HG03457 (cell line): ENCODE data around the gene PAM.
"Not testable (repeated sequence)": the region's sequence is repeated elsewhere in the genome, so short reads cannot be mapped to it uniquely, and the experiment has no call there.

Experiments used
- ATAC-seq: cut with Tn5 transposase; IDR thresholded peaks from one replicate; pipeline ENCODE4 v1.9.1; 2021; ENCODE audit warnings: moderate number of reproducible peaks; ENCODE audit not compliant: unreplicated experiment

PAM gene

DNA sequence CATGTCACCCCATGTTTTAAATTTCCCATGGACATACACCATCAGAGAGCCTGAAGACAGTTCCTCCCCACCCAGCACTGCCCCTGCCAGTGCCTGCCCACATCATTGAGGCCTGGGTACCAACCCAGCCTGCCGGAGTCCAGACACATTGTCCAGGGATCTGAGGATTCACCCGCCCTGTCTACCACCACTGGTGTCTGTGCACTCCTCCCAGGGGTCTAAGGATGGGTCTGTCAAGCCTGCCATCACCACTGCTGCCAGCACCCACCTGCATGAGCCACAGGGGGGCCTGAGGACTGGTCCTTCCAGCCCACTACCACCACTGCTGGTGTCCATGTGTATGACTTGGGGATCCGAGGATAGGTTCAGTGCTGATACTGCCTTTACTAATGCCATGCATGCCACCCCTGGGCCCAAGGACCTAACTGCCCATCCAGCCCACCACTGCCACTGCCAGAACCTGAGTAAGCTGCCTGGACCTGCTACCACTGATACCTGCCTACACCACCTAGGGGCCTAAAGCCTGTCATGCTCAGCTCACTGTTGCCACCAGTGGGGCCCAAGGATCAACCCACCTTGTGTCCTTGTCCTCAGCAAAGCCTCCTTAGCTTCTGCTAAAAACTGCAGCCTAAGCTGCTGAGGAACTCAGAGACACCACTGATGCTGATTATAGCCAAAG lies 227.0 kb downstream of the PAM start:
- ATAC-seq: no peak

DNA sequence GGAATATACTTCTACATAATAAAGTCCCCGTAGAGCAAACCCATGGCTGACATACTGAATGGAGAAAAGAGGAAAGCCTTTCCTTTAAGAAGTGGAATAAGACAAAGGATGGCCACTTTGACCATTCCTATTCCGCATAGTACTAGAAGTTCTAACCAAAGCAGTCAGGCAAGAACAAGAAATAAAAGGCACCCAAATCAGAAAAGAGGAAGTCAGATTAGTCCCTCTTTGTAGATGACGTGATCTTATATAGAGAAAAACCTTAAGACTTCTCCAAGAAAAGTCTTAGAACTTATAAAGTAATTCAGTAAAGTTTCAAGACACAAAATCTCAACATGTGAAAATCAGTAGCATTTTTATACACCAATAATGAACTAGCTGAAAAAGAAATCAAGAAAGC lies 231.0 kb downstream of the PAM start:
- no peak for ATAC-seq

DNA sequence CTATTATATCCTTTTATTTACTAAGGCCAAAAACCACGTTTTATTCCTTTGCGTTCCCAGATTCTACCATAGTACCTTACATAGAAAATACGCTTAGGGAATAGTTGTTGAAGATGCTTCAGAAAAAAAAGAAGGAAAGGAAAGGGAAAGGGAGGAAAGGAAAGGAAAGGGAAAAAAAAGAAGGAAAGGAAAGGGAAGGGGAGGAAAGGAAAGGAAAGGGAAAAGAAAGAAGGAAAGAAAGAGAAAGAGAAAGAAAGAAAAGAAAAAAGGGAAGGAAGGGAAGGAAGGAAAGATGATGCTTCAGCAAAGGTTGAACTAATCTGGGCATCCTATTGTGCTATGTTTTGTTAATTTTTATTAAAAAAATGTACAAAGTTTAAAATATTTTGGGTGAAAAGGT lies 233.4 kb downstream of the PAM start:
- no peak for ATAC-seq

DNA sequence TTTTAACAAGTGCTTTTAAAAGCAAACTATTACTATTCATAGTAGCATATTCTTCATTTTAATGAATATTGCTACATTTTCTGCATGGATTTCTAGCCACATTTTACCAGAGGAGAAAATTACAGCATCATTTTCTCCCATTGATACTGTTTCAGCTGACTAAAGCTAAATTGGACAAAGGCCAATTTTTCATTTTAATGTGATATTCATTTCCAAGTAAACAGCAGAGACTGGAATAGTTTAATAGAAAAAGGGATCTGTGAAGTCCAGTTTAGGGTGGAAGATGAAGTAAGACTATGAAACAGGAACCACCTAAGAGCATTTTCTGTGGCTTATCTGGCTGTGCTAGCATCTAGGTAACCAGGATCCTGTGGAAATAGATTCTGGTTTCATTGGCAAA lies 236.7 kb downstream of the PAM start:
- ATAC-seq: no peak

DNA sequence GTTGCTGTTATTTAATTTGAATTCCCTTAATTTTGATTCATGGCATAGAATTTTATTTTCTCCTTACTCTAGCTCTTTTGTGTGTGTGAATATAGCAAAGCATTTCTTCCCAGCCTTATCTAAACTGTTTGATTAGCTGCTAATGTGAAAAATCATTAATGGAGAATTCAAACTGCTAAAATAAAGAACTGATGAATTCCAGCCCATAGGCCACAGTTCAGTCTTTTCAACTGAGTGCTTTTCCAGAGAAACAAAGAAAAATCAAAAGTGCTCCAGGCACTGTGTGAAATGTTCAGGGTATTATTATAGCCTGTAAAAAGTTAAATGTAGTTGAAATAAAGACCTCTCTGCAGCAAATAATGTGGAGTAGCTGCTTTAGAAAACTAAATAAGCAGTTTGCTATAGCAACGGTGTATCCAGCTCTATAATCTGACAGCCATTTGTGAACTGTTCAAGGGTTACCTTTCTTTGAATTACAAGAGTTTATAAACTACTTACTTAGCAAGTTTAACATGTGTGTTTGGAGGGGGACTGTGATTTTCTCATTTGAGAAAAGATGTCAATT lies 241.0 kb downstream of the PAM start:
- no peak for ATAC-seq

- no peak for ATAC-seq
Measured at GRCh38 chr5:102998224-102998623, 243.1 kb downstream of the PAM start.

DNA sequence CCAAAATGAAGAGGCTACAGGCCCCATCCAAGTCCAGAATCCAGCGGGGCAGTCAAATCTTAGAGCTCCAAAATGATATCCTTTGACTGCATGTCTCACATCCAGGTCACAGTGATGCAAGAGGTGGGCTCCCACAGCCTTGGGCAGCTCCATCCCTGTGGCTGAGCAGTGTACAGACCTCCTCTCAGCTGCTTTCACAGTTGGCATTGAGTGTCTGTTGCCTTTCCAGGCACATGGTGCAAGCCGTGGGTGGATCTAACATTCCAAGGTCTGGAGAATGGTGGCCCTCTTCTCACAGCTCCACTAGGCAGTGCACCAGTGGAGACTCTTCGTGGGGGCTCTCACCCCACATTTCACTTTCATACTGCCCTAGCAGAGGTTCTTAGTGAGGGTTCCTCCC lies 244.1 kb downstream of the PAM start:
- ATAC-seq: no peak

DNA sequence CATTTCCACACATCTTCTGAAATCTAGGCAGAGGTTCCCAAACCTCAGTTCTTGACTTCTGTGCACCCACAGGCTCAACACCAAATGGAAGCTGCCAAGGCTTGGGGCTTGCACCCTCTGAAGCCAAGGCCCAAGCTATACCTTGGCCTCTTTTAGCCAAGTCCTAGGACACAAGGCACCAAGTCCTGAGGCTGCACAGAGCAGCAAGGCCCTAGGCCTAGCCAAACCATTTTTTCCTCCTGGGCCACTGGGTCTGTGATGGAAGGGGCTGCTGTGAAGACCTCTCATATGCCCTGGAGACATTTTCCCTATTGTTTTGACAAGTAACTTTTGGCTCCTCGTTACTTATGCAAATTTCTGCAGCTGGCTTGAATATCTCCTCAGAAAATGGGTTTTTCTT lies 244.5 kb downstream of the PAM start:
- not testable (repeated sequence) for ATAC-seq

DNA sequence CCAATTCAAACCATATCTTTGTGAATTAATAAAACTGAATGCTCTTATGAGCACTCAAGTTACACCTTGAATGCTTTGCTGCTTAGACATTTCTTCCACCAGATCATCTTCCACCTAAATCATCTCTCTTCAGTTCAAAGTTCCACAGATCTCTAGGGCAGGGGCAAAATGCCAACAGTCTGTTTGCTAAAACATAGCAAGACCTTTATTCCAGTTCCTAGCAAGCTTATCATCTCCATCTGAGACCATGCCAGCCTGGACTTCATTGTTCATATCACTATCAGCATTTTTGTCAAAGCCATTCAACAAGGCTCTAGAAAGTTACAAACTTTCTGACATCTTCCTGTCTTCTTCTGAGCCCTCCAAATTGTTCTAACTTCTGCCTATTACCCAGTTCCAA lies 245.0 kb downstream of the PAM start:
- no peak for ATAC-seq

DNA sequence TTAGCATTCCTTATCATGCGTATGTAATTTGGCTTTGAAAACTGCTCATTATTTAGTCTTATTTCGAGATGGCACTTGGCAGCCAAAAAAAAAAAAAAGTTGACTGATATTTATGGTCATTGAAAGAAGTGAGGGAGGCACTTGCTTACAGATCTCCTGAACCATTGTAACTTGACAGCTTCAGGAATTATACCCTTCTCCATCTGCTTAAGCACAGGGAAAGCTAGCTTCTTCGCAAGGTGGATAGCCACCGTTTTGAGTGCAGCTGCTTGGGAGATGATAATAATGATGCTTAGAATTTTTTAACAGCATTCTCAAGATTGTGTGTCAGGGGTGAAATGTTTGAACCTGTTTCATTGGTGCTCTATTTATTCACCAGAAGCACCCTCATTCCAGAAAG lies 248.8 kb downstream of the PAM start:
- no peak for ATAC-seq

DNA sequence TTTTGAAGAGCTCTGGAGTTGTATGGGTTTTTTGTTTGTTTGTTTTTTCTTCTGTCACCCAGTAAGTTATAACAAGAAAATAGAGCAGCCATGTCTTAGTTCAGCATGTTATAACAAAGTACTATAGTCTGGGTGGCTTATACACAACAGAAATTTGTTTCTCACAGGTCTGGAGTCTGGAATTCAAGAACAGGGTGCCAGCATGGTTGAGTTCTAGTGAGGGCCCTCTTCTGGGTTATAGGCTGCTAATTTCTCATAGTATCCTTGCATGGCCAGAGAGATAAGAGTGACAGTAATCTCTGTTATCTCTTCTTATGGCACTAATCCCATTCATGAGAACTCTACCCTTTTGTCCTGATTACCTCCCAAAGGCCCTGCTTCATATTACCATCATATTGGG lies 250.2 kb downstream of the PAM start:
- ATAC-seq: no peak

- no peak for ATAC-seq
Measured at GRCh38 chr5:103006921-103007320, 251.8 kb downstream of the PAM start.

DNA sequence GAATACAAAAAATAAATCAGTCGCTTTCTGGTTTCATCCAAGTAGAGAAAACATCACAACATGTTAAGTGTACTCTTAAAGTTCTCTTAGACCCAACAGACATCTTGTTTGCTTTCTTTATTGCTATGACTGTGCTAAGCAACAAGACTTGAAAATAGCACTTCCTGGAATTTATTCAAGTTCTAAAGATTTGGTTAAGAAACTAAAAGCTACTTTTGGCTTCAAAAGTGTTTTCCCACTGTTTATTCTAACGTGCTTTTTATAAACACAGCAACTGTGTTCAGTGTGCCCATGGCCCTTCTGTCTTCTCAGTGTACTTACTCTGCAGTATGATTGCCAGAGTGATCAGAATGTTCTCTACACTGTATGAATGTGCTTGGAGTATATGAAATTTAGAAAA lies 255.1 kb downstream of the PAM start:
- ATAC-seq: no peak

- ATAC-seq: no peak
Measured at GRCh38 chr5:103013933-103014552, 258.9 kb downstream of the PAM start.

DNA sequence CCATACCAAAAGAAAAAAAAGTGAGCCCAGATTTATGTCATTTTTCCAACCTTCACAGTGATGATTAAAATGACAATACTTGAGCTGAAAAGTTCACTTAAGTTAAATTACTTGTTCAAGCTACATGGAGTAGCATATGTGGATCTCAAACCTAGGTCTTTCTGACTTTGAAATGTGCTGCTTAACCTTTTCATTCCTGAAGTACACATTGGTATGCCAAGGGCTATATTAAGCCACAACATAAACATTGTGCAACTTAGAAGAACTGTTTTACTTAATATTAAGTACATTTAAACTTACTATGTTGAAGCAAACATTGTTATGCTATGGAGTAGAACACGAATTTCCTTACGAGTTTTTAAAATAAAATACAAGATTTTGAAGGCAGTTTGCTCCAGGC lies 259.9 kb downstream of the PAM start:
- ATAC-seq: no peak

- no peak for ATAC-seq
Measured at GRCh38 chr5:103016167-103016566, 261.1 kb downstream of the PAM start.

- no peak for ATAC-seq
Measured at GRCh38 chr5:103019804-103020203, 264.7 kb downstream of the PAM start.

DNA sequence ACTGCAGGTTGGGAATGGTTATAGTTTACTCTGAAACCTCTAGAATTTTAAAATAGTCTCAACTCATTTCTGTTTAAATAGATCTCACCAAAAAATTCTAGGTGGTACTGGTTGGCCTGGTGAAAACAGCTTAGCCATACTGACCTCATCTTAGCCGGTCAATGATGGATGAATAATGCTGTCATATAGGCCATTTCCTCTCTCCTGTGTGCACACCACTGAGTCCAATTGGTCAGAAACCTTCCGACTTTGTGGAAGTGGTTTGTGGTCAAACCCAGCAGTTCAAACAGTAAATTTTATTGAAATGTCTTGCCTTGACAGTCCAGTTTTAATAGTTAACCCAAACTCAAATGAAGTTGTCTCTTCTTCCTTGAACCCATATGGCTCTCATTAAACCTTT lies 266.2 kb downstream of the PAM start:
- ATAC-seq: peak; percentile 96

DNA sequence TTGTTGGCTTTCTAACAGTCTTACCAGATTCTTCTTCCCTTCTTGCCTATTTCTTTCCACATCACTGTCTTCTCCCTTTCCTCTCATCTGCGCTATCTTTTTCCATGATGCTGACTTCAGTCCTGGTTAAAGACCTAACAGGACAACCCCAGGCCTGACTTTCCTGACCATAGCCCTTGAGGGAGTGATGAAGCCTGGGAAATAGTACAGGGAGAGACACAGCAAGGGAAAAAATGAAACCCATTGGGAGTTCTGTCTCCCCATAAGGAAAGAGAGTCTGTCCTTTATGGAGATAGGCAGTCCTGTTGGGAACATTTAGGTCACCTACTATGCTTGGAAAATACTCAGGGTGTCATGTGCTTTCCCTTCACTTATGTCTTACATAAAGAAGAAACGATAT lies 272.2 kb downstream of the PAM start:
- no peak for ATAC-seq

- ATAC-seq: peak; percentile 89
Measured at GRCh38 chr5:103031607-103032006, 276.5 kb downstream of the PAM start.

GRCh38 chr5:103033696-103034095 lies 278.6 kb downstream of the PAM start:
- no peak for ATAC-seq

- ATAC-seq: no peak
Measured at GRCh38 chr5:103034662-103035392, 279.7 kb downstream of the PAM start.
